ENCODE measurements around the gene THOC1.

- TF ChIP-seq, protein P1, sequence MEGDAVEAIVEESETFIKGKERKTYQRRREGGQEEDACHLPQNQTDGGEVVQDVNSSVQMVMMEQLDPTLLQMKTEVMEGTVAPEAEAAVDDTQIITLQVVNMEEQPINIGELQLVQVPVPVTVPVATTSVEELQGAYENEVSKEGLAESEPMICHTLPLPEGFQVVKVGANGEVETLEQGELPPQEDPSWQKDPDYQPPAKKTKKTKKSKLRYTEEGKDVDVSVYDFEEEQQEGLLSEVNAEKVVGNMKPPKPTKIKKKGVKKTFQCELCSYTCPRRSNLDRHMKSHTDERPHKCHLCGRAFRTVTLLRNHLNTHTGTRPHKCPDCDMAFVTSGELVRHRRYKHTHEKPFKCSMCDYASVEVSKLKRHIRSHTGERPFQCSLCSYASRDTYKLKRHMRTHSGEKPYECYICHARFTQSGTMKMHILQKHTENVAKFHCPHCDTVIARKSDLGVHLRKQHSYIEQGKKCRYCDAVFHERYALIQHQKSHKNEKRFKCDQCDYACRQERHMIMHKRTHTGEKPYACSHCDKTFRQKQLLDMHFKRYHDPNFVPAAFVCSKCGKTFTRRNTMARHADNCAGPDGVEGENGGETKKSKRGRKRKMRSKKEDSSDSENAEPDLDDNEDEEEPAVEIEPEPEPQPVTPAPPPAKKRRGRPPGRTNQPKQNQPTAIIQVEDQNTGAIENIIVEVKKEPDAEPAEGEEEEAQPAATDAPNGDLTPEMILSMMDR (IDR thresholded peaks at IDR 0.05; ENCODE audit: low read depth, low read length): no peak
- TF ChIP-seq POLR2A (IDR thresholded peaks at IDR 0.05; ENCODE audit: extremely low read depth, insufficient read length): peak; percentile 89
Measured at GRCh38 chr18:267688-268552, at the start of gene THOC1.

Measured in NB4 (cell line).